Measurements from ENCODE around the gene SORCS3. TPM values are rescaled to one million over a fixed set of nuclear protein-coding genes. Genes with fewer than 3 reads are reported as not detected.

Gene SORCS3
- total RNA-seq, 1 experiment from 2014 or later: not detected

- H3K79me2 ChIP-seq (ENCODE audit: low read depth): no peaks in the 10 kb centered on the region
- no peaks in the 10 kb centered on the region for H4K20me1 ChIP-seq (ENCODE audit: insufficient read depth)
- no peak overlapping the region for H3K4me3 ChIP-seq
- intact Hi-C loops (cut with micrococcal nuclease; ENCODE audit: unreplicated experiment): no loop called here
- no peak overlapping the region for H3K4me2 ChIP-seq
- no peak for TF ChIP-seq EZH2 (IDR thresholded peaks at IDR 0.05; ENCODE audit: low read depth)
- no peak for TF ChIP-seq CTCF (conservative IDR thresholded peaks at IDR 0.05)
- POLR2A ChIA-PET (ENCODE audit: unreplicated experiment): no interaction called here
- CTCF ChIA-PET: no interaction called here
- H3K4me1 ChIP-seq (replicated peaks; ENCODE audit: insufficient read depth): no peaks in the 10 kb centered on the region
- no peaks in the 10 kb centered on the region for H3K27me3 ChIP-seq (ENCODE audit: insufficient read depth, low read depth)
- no peaks in the 10 kb centered on the region for H3K9me2 ChIP-seq (ENCODE audit: insufficient read depth)
- no peaks in the 10 kb centered on the region for H3K36me3 ChIP-seq (ENCODE audit: low read depth)
- no peak overlapping the region for H2AFZ ChIP-seq
- H3F3A ChIP-seq (ENCODE audit: insufficient read depth, low read depth): no peaks in the 10 kb centered on the region
- BruUV-seq (replicated peaks): no TSS peak
- no peak overlapping the region for H3K27ac ChIP-seq
- no peak for DNase-seq
- no peaks in the 10 kb centered on the region for H3K9me3 ChIP-seq (ENCODE audit: insufficient read depth, low read depth)
These were observed 132.0 kb downstream of the SORCS3 start for GRCh38 chr10:104773105-104773504.

- Histone ChIP-seq H3K4me1 (replicated peaks; ENCODE audit: insufficient read depth) (no peaks in the 10 kb centered on the region), H3K9me3 (ENCODE audit: insufficient read depth, low read depth) (no peaks in the 10 kb centered on the region), H3K9me2 (ENCODE audit: insufficient read depth) (no peaks in the 10 kb centered on the region), H3K27ac (no peak overlapping the region), H3K4me2 (no peak overlapping the region), H3K36me3 (ENCODE audit: low read depth) (no peaks in the 10 kb centered on the region), H4K20me1 (ENCODE audit: insufficient read depth) (no peaks in the 10 kb centered on the region), H3K79me2 (ENCODE audit: low read depth) (no peaks in the 10 kb centered on the region), H3K27me3 (ENCODE audit: insufficient read depth, low read depth) (no peaks in the 10 kb centered on the region), H3F3A (ENCODE audit: insufficient read depth, low read depth) (no peaks in the 10 kb centered on the region), H3K4me3 (no peak overlapping the region), H2AFZ (no peak overlapping the region)
- ChIA-PET POLR2A (ENCODE audit: unreplicated experiment) (no interaction called here), CTCF (no interaction called here)
- DNase-seq: no peak
- TF ChIP-seq EZH2 (IDR thresholded peaks at IDR 0.05; ENCODE audit: low read depth): no peak
- TF ChIP-seq CTCF (conservative IDR thresholded peaks at IDR 0.05): no peak
- intact Hi-C loops (cut with micrococcal nuclease; ENCODE audit: unreplicated experiment): no loop called here
- BruUV-seq (replicated peaks): no TSS peak
These were observed 133.1 kb downstream of the SORCS3 start for GRCh38 chr10:104774234-104774633.

GRCh38 chr10:104777086-104777799 lies 136.2 kb downstream of the SORCS3 start:
- TF ChIP-seq CTCF (conservative IDR thresholded peaks at IDR 0.05): no peak
- TF ChIP-seq EZH2 (IDR thresholded peaks at IDR 0.05; ENCODE audit: low read depth): no peak
- POLR2A ChIA-PET (ENCODE audit: unreplicated experiment): no interaction called here
- Histone ChIP-seq H3K27ac (no peak overlapping the region), H3K79me2 (ENCODE audit: low read depth) (no peaks in the 10 kb centered on the region), H3K4me1 (replicated peaks; ENCODE audit: insufficient read depth) (no peaks in the 10 kb centered on the region), H4K20me1 (ENCODE audit: insufficient read depth) (no peaks in the 10 kb centered on the region), H3F3A (ENCODE audit: insufficient read depth, low read depth) (no peaks in the 10 kb centered on the region), H3K36me3 (ENCODE audit: low read depth) (no peaks in the 10 kb centered on the region), H3K27me3 (ENCODE audit: insufficient read depth, low read depth) (no peaks in the 10 kb centered on the region), H2AFZ (no peak overlapping the region), H3K9me3 (ENCODE audit: insufficient read depth, low read depth) (no peaks in the 10 kb centered on the region), H3K4me3 (no peak overlapping the region), H3K4me2 (no peak overlapping the region), H3K9me2 (ENCODE audit: insufficient read depth) (no peaks in the 10 kb centered on the region)
- CTCF ChIA-PET: no interaction called here
- DNase-seq: no peak
- BruUV-seq (replicated peaks): no TSS peak
- intact Hi-C loops (cut with micrococcal nuclease; ENCODE audit: unreplicated experiment): no loop called here
